HG03565 (cell line): Measurements from ENCODE around the gene DDX25.
A peak's percentile ranks its signal among the peaks of the same experiment; 100 is the strongest.
"Not testable (repeated sequence)": the region's sequence is repeated elsewhere in the genome, so short reads cannot be mapped to it uniquely, and the experiment has no call there.

Source experiments
- ATAC-seq: cut with Tn5 transposase; IDR thresholded peaks from one replicate; pipeline ENCODE4 v1.9.1; 2021; ENCODE audit warnings: mild to moderate bottlenecking, moderate library complexity; ENCODE audit not compliant: unreplicated experiment

The DDX25 gene

GRCh38 chr11:125902927-125903710 is 1.2 kb upstream of the DDX25 start, which contains the start of gene PUS3:
Gene PUS3, minus strand, starts transcription at chr11:125903206. Its CDS starts 6,922 bp downstream, at chr11:125896284.
- peak; percentile 98 for ATAC-seq

- no peak for ATAC-seq
These were observed 370 bp downstream of the DDX25 start for GRCh38 chr11:125904678-125905077.

- no peak for ATAC-seq
These were observed 6.0 kb downstream of the DDX25 start for GRCh38 chr11:125910226-125910849.

- not testable (repeated sequence) for ATAC-seq
These were observed 10.3 kb downstream of the DDX25 start for GRCh38 chr11:125914601-125915000.

- no peak for ATAC-seq
These were observed 12.5 kb downstream of the DDX25 start for GRCh38 chr11:125916683-125917347.

GRCh38 chr11:125918140-125918840 is 14.0 kb downstream of the DDX25 start:
- ATAC-seq: no peak

- no peak for ATAC-seq
These were observed 16.7 kb downstream of the DDX25 start for GRCh38 chr11:125921042-125921441.

- ATAC-seq: no peak
These were observed 17.8 kb downstream of the DDX25 start for GRCh38 chr11:125922156-125922555.

- peak; percentile 64 for ATAC-seq
These were observed 18.8 kb downstream of the DDX25 start for GRCh38 chr11:125923012-125923579.

- no peak for ATAC-seq
These were observed 19.3 kb downstream of the DDX25 start for GRCh38 chr11:125923633-125924032.

GRCh38 chr11:125924384-125925007 is 20.2 kb downstream of the DDX25 start:
- ATAC-seq: no peak

- no peak for ATAC-seq
These were observed 21.0 kb downstream of the DDX25 start for GRCh38 chr11:125925247-125925740.

GRCh38 chr11:125925804-125926203 is 21.5 kb downstream of the DDX25 start:
- ATAC-seq: no peak

GRCh38 chr11:125926682-125927081 is 22.4 kb downstream of the DDX25 start:
- ATAC-seq: no peak

GRCh38 chr11:125929445-125930075 is 25.3 kb downstream of the DDX25 start:
- ATAC-seq: no peak

- no peak for ATAC-seq
These were observed 25.8 kb downstream of the DDX25 start for GRCh38 chr11:125930076-125930450.

GRCh38 chr11:125931116-125931515 is 26.8 kb downstream of the DDX25 start:
- no peak for ATAC-seq

- no peak for ATAC-seq
These were observed 27.4 kb downstream of the DDX25 start for GRCh38 chr11:125931668-125932067.

- no peak for ATAC-seq
These were observed 28.0 kb downstream of the DDX25 start for GRCh38 chr11:125932301-125932700.
